Activated T-cell treated with anti-CD3 and anti-CD28 coated beads for 24 hours (primary cell): ENCODE results near the gene LRBA.
"Not testable (repeated sequence)": the region's sequence is repeated elsewhere in the genome, so short reads cannot be mapped to it uniquely, and the experiment has no call there.

Experiments used
- DNase-seq: peaks from one replicate; pipeline ENCODE4 v3.0.0-alpha.2; 2020; ENCODE audit warnings: low read depth

LRBA gene

GRCh38 chr4:150411520-150411919 is 603.6 kb downstream of the LRBA start:
- no peak for DNase-seq

GRCh38 chr4:150402871-150403272 is 612.2 kb downstream of the LRBA start:
- no peak for DNase-seq

- no peak for DNase-seq
These were observed 613.9 kb downstream of the LRBA start for GRCh38 chr4:150401083-150401687.

GRCh38 chr4:150395872-150396271 is 619.2 kb downstream of the LRBA start:
- no peak for DNase-seq

- no peak for DNase-seq
These were observed 621.0 kb downstream of the LRBA start for GRCh38 chr4:150394046-150394445.

GRCh38 chr4:150391052-150391451 is 624.0 kb downstream of the LRBA start:
- no peak for DNase-seq

- no peak for DNase-seq
These were observed 624.6 kb downstream of the LRBA start for GRCh38 chr4:150390531-150390910.

- DNase-seq, result no peak
These were observed 625.1 kb downstream of the LRBA start for GRCh38 chr4:150389896-150390530.

- DNase-seq, result no peak
These were observed 627.1 kb downstream of the LRBA start for GRCh38 chr4:150387981-150388380.

- not testable (repeated sequence) for DNase-seq
These were observed 628.7 kb downstream of the LRBA start for GRCh38 chr4:150386415-150386814.

- DNase-seq, result no peak
These were observed 629.5 kb downstream of the LRBA start for GRCh38 chr4:150385606-150386005.

GRCh38 chr4:150384249-150384648 is 630.8 kb downstream of the LRBA start:
- DNase-seq, result no peak

- DNase-seq, result no peak
These were observed 633.1 kb downstream of the LRBA start for GRCh38 chr4:150382028-150382427.

GRCh38 chr4:150381609-150382008 is 633.5 kb downstream of the LRBA start:
- DNase-seq, result no peak

GRCh38 chr4:150381036-150381435 is 634.0 kb downstream of the LRBA start:
- no peak for DNase-seq

- DNase-seq, result no peak
These were observed 635.6 kb downstream of the LRBA start for GRCh38 chr4:150379454-150379853.

GRCh38 chr4:150375025-150375424 is 640.1 kb downstream of the LRBA start:
- no peak for DNase-seq

- no peak for DNase-seq
These were observed 643.2 kb downstream of the LRBA start for GRCh38 chr4:150371869-150372268.

- DNase-seq, result no peak
These were observed 645.4 kb downstream of the LRBA start for GRCh38 chr4:150369434-150370380.

- no peak for DNase-seq
These were observed 646.4 kb downstream of the LRBA start for GRCh38 chr4:150368667-150369066.

GRCh38 chr4:150367326-150367725 is 647.8 kb downstream of the LRBA start:
- no peak for DNase-seq

- DNase-seq, result no peak
These were observed 648.5 kb downstream of the LRBA start for GRCh38 chr4:150366487-150366999.
